ENCODE measurements around the gene GLMP. TPM values are rescaled to one million over a fixed set of nuclear protein-coding genes. Genes with fewer than 3 reads are reported as not detected.

Gene GLMP
- total and polyA plus RNA-seq, 2 of the 13 experiments (the other 11 are each of a cell fraction or from before 2014, with no cell fraction given) = 44.6 to 75.8 TPM

DNA sequence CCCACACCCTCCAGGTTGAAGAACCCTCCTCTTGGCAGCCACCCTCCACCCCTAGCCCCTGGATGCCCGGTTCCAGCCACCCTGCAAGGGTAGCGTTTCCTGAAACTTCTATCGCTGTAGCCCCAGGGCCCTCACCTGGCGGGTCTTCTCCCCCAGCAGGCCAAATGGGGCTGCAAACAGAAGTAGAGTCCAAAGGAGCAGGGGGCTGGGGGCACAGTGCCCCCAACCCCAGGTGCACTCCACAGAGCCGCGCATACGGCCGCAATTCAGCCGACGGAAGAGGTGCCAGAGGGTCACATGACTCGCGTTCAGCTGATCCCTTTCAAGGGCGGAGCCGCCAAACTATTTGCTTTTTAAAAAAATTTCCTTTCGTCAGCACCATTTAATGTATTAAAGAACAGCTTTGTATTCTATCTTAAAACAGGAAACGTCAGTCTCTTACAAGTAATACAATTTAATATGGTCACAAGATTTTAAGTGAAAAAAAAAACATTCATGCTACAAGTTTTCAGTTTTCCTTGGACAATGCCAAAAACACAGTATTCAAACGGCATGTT is at the start of gene GLMP (continued):
- TF ChIP-seq ARID4A (CRISPR knock-in tag; IDR thresholded peaks at IDR 0.05; ENCODE audit: borderline replicate concordance) = peak; percentile 67; the same call in 1 of the 2 replicates
- TF ChIP-seq THYN1 (CRISPR knock-in tag; IDR thresholded peaks at IDR 0.05; ENCODE audit: borderline replicate concordance, low read depth) = no peak
- TF ChIP-seq HIC2 (CRISPR knock-in tag; IDR thresholded peaks at IDR 0.05; ENCODE audit: low read depth) = no peak
- TF ChIP-seq NFAT5 (CRISPR knock-in tag; IDR thresholded peaks at IDR 0.05) = no peak
- TF ChIP-seq RNF2 (conservative IDR thresholded peaks at IDR 0.05; ENCODE audit: low read depth) = no peak
- TF ChIP-seq ZFY (CRISPR knock-in tag; IDR thresholded peaks at IDR 0.05) = peak; percentile 31; the same call in 1 of the 2 replicates
- TF ChIP-seq TAF1 (CRISPR knock-in tag; IDR thresholded peaks at IDR 0.05) = peak; percentile 66
- no peak for TF ChIP-seq SRSF9 (IDR thresholded peaks at IDR 0.05; ENCODE audit: borderline replicate concordance, insufficient read depth, low read depth, low read length, poor library complexity, severe bottlenecking)
- TF ChIP-seq NFRKB (IDR thresholded peaks at IDR 0.05) = no peak
- no peak for TF ChIP-seq ZNF891 (CRISPR knock-in tag; IDR thresholded peaks at IDR 0.05)
- TF ChIP-seq, protein P1, sequence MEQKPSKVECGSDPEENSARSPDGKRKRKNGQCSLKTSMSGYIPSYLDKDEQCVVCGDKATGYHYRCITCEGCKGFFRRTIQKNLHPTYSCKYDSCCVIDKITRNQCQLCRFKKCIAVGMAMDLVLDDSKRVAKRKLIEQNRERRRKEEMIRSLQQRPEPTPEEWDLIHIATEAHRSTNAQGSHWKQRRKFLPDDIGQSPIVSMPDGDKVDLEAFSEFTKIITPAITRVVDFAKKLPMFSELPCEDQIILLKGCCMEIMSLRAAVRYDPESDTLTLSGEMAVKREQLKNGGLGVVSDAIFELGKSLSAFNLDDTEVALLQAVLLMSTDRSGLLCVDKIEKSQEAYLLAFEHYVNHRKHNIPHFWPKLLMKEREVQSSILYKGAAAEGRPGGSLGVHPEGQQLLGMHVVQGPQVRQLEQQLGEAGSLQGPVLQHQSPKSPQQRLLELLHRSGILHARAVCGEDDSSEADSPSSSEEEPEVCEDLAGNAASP (CRISPR knock-in tag; IDR thresholded peaks at IDR 0.05; ENCODE audit: borderline replicate concordance) = no peak
- no peak for TF ChIP-seq ZNF691 (CRISPR knock-in tag; IDR thresholded peaks at IDR 0.05; ENCODE audit: borderline replicate concordance, low read depth)
- TF ChIP-seq KLF11 (CRISPR knock-in tag; IDR thresholded peaks at IDR 0.05) = no peak
- TF ChIP-seq NPAS2 (CRISPR knock-in tag; IDR thresholded peaks at IDR 0.05; ENCODE audit: borderline replicate concordance) = no peak
- TF ChIP-seq MXD3 (CRISPR knock-in tag; IDR thresholded peaks at IDR 0.05) = peak; percentile 37; the same call in 1 of the 2 replicates
